Peyer's patch (tissue), 4 donors: ENCODE results near the gene CFDP1. TPM values are rescaled to one million over a fixed set of nuclear protein-coding genes. Genes with fewer than 3 reads are reported as not detected.
A peak's percentile ranks its signal among the peaks of the same experiment; 100 is the strongest.

Experiments used
- DNase-seq, 3 donors: peaks; one replicate each; pipeline ENCODE4 v3.0.0-alpha.2; 2017 to 2019
- H3K27ac ChIP-seq, 4 donors: fragments of 200-600 bp; sonication (generic); one replicate each; pipeline ENCODE4 v1.5.1; 2016 to 2019
- H3K27me3 ChIP-seq, 2 donors: fragments of 200-600 bp; sonication (generic); one replicate each; pipeline ENCODE4 v1.5.1; 2019
- H3K36me3 ChIP-seq, 3 donors: fragments of 200-600 bp; sonication (generic); one replicate each; pipeline ENCODE4 v1.5.1; 2016 to 2019
- H3K4me1 ChIP-seq, 4 donors: fragments of 200-600 bp; sonication (generic); one replicate each; pipeline ENCODE4 v1.5.1; 2016 to 2019
- H3K4me3 ChIP-seq, 4 donors: fragments of 200-600 bp; sonication (generic); 1 replicate in 3 of 4; 2 replicates in 1 of 4; pipeline ENCODE4 v1.5.1; 2016 to 2019; ENCODE audit warnings: mild to moderate bottlenecking in 1 of 4
- H3K9me3 ChIP-seq, 4 donors: fragments of 200-600 bp; sonication (generic); one replicate each; pipeline ENCODE4 v1.5.1; 2016 to 2019; ENCODE audit warnings: mild to moderate bottlenecking in 1 of 4
- POLR2A ChIP-seq, 2 donors: fragments of 450-650 bp; IDR thresholded peaks; one replicate each; pipeline ENCODE4 v1.5.1; 2017; ENCODE audit warnings: antibody characterized with exemption in 2 of 2, mild to moderate bottlenecking in 2 of 2, moderate library complexity in 2 of 2
- total RNA-seq, 4 donors: library from RNA; depleted of rRNA; stranded (reverse); fragments of >200 nt; gene quantifications; one replicate each; pipeline ENCODE4 v1.1.0, GENCODE V29; 2016
- TF ChIP-seq, protein P1 (sequence below), 6 experiments: fragments of 450-650 bp in 4 of 6; fragments of 200-600 bp in 2 of 6; sonication (generic) in 1 of 6; IDR thresholded peaks; one replicate each; pipeline ENCODE4 v1.5.1; 2017 to 2019; ENCODE audit warnings: antibody characterized with exemption in 6 of 6, mild to moderate bottlenecking in 3 of 6, moderate library complexity in 1 of 6

The CFDP1 gene
- total RNA-seq, 4 donors from 2014 or later: 125 to 205 (median 156) TPM

DNA sequence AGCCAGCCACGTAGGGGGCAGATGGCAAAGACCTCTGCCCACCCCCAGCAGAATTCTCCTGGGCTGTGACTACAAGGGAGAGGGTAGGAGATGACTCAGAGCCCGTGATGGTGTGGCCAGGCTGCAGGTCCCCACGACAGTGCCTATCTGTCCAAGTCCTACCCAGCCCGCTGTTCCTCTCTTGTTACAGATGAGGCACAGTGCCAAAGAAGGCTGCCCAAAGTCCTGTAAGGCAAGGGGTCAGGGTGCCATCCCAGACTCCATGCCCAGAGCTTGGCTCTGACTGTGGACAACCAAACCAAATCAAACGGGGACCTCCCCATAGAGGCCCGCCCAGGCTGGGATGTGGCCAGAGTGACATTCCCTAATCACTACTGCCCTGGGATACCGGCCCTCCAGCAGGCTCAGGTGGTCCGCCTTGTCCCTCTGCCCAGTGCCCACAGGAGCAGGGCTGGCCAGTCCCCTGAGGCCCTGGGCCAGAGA lies 169.3 kb downstream of the CFDP1 start:
- H3K4me1 ChIP-seq: peaks cover 4 to 67% (median 9%) of the 10 kb centered on the region in 4 donors
- H3K27me3 ChIP-seq: no peaks in the 10 kb centered on the region
- H3K27ac ChIP-seq: peak overlapping the region; percentile 68 to 92 (median 89)
- DNase-seq: peak in 2 of 3 donors; percentile 61 to 76
- H3K36me3 ChIP-seq: no peaks in the 10 kb centered on the region
- no peaks in the 10 kb centered on the region for H3K9me3 ChIP-seq
- TF ChIP-seq POLR2A (IDR thresholded peaks at IDR 0.05): peak in 1 of 2 donors; percentile 54
- TF ChIP-seq, protein P1, sequence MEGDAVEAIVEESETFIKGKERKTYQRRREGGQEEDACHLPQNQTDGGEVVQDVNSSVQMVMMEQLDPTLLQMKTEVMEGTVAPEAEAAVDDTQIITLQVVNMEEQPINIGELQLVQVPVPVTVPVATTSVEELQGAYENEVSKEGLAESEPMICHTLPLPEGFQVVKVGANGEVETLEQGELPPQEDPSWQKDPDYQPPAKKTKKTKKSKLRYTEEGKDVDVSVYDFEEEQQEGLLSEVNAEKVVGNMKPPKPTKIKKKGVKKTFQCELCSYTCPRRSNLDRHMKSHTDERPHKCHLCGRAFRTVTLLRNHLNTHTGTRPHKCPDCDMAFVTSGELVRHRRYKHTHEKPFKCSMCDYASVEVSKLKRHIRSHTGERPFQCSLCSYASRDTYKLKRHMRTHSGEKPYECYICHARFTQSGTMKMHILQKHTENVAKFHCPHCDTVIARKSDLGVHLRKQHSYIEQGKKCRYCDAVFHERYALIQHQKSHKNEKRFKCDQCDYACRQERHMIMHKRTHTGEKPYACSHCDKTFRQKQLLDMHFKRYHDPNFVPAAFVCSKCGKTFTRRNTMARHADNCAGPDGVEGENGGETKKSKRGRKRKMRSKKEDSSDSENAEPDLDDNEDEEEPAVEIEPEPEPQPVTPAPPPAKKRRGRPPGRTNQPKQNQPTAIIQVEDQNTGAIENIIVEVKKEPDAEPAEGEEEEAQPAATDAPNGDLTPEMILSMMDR (IDR thresholded peaks at IDR 0.05): no peak
- peak overlapping the region in 2 of 4 donors; percentile 83 to 93 for H3K4me3 ChIP-seq

DNA sequence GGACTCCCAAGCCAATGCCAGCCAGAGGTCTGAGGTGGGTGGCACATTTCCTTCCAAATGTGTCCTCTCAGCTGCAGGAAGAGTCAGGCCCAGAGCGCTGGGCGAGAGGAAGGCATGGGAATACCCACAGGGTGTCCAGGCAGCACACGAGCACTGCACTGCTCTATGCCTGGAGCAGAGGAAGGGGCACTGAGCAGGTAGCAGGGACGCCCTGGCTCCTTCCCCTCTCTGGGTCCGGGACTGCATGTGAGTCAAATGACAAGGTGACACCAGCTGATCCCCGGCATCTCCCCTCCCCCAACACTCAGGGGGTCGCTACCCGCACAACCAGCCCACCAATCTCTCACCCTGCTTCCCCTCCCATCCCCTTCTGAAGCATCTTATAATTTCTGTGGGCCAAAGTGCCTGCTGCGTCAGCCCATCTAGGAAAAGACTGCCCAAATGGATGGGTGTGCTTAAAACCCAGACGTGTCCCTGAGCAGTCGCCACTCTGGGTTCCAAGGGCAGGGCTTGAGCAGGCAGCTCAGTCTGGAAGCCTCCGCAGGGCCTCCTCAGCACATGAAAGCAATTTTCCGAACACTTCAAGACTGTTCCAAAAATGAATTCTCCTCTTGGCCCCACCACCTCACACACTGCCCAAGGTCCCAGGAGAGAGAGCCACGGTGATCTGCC lies 169.9 kb downstream of the CFDP1 start:
- DNase-seq: no peak
- Histone ChIP-seq H3K27me3 (no peaks in the 10 kb centered on the region), H3K4me1 (peaks cover 4 to 73% (median 9%) of the 10 kb centered on the region in 4 donors), H3K27ac (peak overlapping the region in 2 of 4 donors; percentile 89 to 92), H3K4me3 (peak overlapping the region in 2 of 4 donors; percentile 83 to 93), H3K9me3 (no peaks in the 10 kb centered on the region), H3K36me3 (no peaks in the 10 kb centered on the region)
- no peak for TF ChIP-seq POLR2A (IDR thresholded peaks at IDR 0.05)
- TF ChIP-seq, protein P1 (IDR thresholded peaks at IDR 0.05): no peak

DNA sequence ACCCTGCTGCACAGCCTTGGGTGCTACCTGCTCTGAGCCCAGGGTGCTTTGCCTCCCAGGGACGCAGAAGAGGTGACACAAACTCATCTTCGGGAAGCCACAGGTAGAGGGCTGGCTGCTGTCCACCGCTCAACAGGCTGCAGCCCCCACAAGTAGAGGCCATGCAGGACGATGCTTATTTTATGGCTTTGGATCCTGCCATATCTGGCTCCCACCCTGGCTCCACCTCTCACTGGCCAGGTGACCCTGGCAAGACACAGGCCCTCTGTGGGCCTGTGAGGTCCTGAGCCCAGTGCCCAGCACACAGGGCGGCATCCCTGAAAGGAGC lies 170.5 kb downstream of the CFDP1 start:
- H3K9me3 ChIP-seq: no peaks in the 10 kb centered on the region
- no peaks in the 10 kb centered on the region for H3K36me3 ChIP-seq
- no peaks in the 10 kb centered on the region for H3K27me3 ChIP-seq
- H3K4me1 ChIP-seq: peaks cover 4 to 73% (median 9%) of the 10 kb centered on the region in 4 donors
- TF ChIP-seq, protein P1 (IDR thresholded peaks at IDR 0.05): no peak
- TF ChIP-seq POLR2A (IDR thresholded peaks at IDR 0.05): no peak
- H3K27ac ChIP-seq: peak overlapping the region in 3 of 4 donors; percentile 51 to 92 (median 89)
- H3K4me3 ChIP-seq: peak overlapping the region in 1 of 4 donors; percentile 1
- no peak for DNase-seq

DNA sequence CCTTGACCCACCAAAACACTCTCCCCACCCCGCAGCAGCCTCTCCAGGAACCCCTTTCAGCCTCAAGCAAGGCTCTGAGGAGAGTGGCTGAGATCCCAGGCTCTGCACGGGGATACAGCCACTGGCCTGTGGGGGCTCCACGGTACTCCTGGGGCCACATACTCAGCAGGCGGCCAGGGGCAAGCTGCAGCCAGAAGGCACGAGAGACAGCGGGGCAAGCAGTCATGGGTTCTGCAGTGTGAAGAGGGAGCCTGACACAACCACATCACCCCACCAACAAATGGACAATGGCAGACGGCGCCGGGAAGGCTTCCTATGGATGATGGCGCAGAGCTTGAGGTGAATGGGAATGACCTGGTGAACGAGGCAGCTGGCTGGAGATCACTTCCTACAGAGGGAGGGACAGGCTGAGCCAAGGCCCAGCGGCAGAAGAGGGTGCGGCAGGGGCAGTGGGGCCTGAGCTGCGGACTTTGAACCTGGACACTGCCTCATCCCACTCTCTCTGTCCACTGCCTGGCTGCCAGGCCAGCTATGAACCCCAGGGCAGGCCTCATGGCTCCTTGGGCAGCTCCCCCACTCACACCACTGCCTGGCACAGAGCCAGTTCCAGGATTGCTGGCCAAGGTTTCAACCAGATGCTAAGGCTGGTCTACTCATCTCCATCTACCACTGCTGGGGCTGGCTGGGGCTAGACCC lies 171.1 kb downstream of the CFDP1 start:
- TF ChIP-seq POLR2A (IDR thresholded peaks at IDR 0.05): peak; percentile 33 to 38
- TF ChIP-seq, protein P1 (IDR thresholded peaks at IDR 0.05): peak in 3 of 6 experiments; percentile 20 to 35 (median 23)
- Histone ChIP-seq H3K4me1 (peaks cover 4 to 73% (median 9%) of the 10 kb centered on the region in 4 donors), H3K27ac (peak overlapping the region in 3 of 4 donors; percentile 51 to 92 (median 89)), H3K4me3 (peak overlapping the region in 1 of 4 donors; percentile 31), H3K36me3 (no peaks in the 10 kb centered on the region), H3K27me3 (no peaks in the 10 kb centered on the region), H3K9me3 (no peaks in the 10 kb centered on the region)
- peak in 2 of 3 donors; percentile 85 to 89 for DNase-seq

DNA sequence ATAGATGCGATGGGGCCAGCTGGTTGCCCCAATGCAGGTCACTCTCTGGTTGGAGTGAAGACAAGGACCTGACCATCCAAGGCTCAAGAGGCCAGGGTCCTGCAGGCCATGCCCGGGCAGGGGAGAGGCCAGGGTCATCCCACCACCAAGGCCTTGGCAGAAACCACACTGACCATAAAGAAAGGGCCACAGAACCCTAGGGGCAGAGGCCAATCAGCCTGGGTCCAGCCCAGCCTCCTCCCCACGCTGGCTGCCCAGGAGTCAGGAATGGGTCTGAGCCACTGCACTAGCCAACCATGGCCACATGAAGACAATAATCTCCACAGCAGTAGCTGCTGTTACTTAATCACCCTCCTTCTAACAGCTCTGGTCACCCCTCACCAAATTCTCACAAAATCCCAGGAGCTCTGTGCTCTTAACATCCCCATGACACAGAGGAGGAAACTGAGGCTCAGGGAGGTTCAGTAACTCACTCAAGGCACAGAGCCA lies 171.7 kb downstream of the CFDP1 start:
- no peak for DNase-seq
- TF ChIP-seq, protein P1 (IDR thresholded peaks at IDR 0.05): peak in 1 of 6 experiments; percentile 2
- TF ChIP-seq POLR2A (IDR thresholded peaks at IDR 0.05): no peak
- no peaks in the 10 kb centered on the region for H3K27me3 ChIP-seq
- no peaks in the 10 kb centered on the region for H3K9me3 ChIP-seq
- peak overlapping the region in 3 of 4 donors; percentile 51 to 92 (median 73) for H3K27ac ChIP-seq
- H3K4me3 ChIP-seq: no peak overlapping the region
- H3K4me1 ChIP-seq: peaks cover 4 to 73% (median 9%) of the 10 kb centered on the region in 4 donors
- no peaks in the 10 kb centered on the region for H3K36me3 ChIP-seq
